ENCODE data around the gene TMEFF2. TPM values are rescaled to one million over a fixed set of nuclear protein-coding genes. Genes with fewer than 3 reads are reported as not detected.

The TMEFF2 gene
- total and polyA plus RNA-seq, 2 experiments from 2014 or later = 1.7 to 2.2 TPM

DNA sequence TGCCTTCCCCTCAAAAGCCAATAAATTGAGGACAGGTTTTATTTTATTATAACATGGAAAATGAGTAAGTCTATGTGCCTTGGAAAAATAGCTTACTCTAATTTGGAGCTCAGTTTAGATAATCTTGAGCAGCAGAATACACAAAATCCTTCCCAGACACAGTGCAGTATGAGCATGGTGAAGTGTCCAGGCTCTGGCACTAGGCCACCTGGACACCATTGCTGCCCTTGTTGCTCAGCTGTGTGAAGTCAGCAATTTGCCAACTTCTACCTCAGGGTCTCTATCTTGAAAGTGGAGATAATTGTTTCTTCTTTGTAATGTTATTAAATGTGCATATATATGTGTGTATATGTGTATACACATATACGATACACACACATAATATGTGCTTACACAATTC is 242.9 kb downstream of the TMEFF2 start (continued):
- TF ChIP-seq, protein P1, sequence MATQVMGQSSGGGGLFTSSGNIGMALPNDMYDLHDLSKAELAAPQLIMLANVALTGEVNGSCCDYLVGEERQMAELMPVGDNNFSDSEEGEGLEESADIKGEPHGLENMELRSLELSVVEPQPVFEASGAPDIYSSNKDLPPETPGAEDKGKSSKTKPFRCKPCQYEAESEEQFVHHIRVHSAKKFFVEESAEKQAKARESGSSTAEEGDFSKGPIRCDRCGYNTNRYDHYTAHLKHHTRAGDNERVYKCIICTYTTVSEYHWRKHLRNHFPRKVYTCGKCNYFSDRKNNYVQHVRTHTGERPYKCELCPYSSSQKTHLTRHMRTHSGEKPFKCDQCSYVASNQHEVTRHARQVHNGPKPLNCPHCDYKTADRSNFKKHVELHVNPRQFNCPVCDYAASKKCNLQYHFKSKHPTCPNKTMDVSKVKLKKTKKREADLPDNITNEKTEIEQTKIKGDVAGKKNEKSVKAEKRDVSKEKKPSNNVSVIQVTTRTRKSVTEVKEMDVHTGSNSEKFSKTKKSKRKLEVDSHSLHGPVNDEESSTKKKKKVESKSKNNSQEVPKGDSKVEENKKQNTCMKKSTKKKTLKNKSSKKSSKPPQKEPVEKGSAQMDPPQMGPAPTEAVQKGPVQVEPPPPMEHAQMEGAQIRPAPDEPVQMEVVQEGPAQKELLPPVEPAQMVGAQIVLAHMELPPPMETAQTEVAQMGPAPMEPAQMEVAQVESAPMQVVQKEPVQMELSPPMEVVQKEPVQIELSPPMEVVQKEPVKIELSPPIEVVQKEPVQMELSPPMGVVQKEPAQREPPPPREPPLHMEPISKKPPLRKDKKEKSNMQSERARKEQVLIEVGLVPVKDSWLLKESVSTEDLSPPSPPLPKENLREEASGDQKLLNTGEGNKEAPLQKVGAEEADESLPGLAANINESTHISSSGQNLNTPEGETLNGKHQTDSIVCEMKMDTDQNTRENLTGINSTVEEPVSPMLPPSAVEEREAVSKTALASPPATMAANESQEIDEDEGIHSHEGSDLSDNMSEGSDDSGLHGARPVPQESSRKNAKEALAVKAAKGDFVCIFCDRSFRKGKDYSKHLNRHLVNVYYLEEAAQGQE (IDR thresholded peaks at IDR 0.05; ENCODE audit: unreplicated experiment) = no peak

DNA sequence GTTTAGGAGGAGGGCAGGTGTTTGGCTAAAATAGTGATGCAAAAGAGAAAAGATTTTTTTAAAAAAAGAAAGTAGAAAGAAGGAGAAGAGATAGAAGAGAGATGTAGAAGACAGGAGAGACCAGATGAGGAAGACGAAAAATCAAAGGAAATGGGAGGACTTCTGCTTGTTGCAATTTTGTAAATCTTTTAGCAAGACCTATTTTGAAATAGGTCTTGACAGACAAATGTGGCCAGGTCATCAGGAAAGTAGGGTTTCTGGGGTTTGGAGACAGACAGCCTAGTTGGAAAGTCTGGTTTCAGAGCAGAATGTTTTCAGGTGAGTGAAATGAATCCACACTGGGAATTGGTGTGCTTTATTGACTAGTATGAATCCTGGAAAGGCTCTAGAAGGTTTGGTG is 243.4 kb downstream of the TMEFF2 start:
- H2AFZ ChIP-seq = no peak overlapping the region
- H3K4me1 ChIP-seq (ENCODE audit: insufficient read depth) = no peaks in the 10 kb centered on the region
- H4K20me1 ChIP-seq (replicated peaks; ENCODE audit: insufficient read depth) = no peaks in the 10 kb centered on the region
- peaks cover 1% of the 10 kb centered on the region for H3K27me3 Mint-ChIP-seq (ENCODE audit: insufficient read depth, low read depth, poor library complexity)
- H3F3A ChIP-seq (replicated peaks; ENCODE audit: low read depth) = no peaks in the 10 kb centered on the region
- no peaks in the 10 kb centered on the region for H3K9me2 ChIP-seq (ENCODE audit: insufficient read depth)
- H3K27ac Mint-ChIP-seq = no peak overlapping the region; the same call in 1 of the 2 replicates
- no peak overlapping the region for H3K27ac ChIP-seq (ENCODE audit: low read depth)
- no peaks in the 10 kb centered on the region for H3K79me2 ChIP-seq (replicated peaks; ENCODE audit: insufficient read depth)
- no peaks in the 10 kb centered on the region for H3K27me3 ChIP-seq (ENCODE audit: insufficient read depth)
- no peak overlapping the region for H3K4me3 ChIP-seq
- H3K36me3 Mint-ChIP-seq (ENCODE audit: low read depth) = no peaks in the 10 kb centered on the region
- no peak for ATAC-seq
- no peak overlapping the region for H3K4me3 Mint-ChIP-seq
- H3K4me2 ChIP-seq = no peak overlapping the region
- H3K36me3 ChIP-seq (ENCODE audit: insufficient read depth) = no peaks in the 10 kb centered on the region
- no peaks in the 10 kb centered on the region for H3K4me1 Mint-ChIP-seq
- no peaks in the 10 kb centered on the region for H3K9me3 Mint-ChIP-seq
- DNase-seq (ENCODE audit: low spot score) = no peak
- TF ChIP-seq CREB1 (CRISPR knock-in tag; IDR thresholded peaks at IDR 0.05; ENCODE audit: low read depth) (no peak), STAT1 (IDR thresholded peaks at IDR 0.05; ENCODE audit: unreplicated experiment) (no peak), ZNF331 (CRISPR knock-in tag; IDR thresholded peaks at IDR 0.05; ENCODE audit: low read depth) (no peak), ZNF114 (CRISPR knock-in tag; IDR thresholded peaks at IDR 0.05) (no peak)
- TF ChIP-seq, protein P2, sequence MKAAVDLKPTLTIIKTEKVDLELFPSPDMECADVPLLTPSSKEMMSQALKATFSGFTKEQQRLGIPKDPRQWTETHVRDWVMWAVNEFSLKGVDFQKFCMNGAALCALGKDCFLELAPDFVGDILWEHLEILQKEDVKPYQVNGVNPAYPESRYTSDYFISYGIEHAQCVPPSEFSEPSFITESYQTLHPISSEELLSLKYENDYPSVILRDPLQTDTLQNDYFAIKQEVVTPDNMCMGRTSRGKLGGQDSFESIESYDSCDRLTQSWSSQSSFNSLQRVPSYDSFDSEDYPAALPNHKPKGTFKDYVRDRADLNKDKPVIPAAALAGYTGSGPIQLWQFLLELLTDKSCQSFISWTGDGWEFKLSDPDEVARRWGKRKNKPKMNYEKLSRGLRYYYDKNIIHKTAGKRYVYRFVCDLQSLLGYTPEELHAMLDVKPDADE (IDR thresholded peaks at IDR 0.05) = no peak
- TF ChIP-seq, protein P1 (IDR thresholded peaks at IDR 0.05; ENCODE audit: unreplicated experiment) = no peak
- TF ChIP-seq, protein P3, sequence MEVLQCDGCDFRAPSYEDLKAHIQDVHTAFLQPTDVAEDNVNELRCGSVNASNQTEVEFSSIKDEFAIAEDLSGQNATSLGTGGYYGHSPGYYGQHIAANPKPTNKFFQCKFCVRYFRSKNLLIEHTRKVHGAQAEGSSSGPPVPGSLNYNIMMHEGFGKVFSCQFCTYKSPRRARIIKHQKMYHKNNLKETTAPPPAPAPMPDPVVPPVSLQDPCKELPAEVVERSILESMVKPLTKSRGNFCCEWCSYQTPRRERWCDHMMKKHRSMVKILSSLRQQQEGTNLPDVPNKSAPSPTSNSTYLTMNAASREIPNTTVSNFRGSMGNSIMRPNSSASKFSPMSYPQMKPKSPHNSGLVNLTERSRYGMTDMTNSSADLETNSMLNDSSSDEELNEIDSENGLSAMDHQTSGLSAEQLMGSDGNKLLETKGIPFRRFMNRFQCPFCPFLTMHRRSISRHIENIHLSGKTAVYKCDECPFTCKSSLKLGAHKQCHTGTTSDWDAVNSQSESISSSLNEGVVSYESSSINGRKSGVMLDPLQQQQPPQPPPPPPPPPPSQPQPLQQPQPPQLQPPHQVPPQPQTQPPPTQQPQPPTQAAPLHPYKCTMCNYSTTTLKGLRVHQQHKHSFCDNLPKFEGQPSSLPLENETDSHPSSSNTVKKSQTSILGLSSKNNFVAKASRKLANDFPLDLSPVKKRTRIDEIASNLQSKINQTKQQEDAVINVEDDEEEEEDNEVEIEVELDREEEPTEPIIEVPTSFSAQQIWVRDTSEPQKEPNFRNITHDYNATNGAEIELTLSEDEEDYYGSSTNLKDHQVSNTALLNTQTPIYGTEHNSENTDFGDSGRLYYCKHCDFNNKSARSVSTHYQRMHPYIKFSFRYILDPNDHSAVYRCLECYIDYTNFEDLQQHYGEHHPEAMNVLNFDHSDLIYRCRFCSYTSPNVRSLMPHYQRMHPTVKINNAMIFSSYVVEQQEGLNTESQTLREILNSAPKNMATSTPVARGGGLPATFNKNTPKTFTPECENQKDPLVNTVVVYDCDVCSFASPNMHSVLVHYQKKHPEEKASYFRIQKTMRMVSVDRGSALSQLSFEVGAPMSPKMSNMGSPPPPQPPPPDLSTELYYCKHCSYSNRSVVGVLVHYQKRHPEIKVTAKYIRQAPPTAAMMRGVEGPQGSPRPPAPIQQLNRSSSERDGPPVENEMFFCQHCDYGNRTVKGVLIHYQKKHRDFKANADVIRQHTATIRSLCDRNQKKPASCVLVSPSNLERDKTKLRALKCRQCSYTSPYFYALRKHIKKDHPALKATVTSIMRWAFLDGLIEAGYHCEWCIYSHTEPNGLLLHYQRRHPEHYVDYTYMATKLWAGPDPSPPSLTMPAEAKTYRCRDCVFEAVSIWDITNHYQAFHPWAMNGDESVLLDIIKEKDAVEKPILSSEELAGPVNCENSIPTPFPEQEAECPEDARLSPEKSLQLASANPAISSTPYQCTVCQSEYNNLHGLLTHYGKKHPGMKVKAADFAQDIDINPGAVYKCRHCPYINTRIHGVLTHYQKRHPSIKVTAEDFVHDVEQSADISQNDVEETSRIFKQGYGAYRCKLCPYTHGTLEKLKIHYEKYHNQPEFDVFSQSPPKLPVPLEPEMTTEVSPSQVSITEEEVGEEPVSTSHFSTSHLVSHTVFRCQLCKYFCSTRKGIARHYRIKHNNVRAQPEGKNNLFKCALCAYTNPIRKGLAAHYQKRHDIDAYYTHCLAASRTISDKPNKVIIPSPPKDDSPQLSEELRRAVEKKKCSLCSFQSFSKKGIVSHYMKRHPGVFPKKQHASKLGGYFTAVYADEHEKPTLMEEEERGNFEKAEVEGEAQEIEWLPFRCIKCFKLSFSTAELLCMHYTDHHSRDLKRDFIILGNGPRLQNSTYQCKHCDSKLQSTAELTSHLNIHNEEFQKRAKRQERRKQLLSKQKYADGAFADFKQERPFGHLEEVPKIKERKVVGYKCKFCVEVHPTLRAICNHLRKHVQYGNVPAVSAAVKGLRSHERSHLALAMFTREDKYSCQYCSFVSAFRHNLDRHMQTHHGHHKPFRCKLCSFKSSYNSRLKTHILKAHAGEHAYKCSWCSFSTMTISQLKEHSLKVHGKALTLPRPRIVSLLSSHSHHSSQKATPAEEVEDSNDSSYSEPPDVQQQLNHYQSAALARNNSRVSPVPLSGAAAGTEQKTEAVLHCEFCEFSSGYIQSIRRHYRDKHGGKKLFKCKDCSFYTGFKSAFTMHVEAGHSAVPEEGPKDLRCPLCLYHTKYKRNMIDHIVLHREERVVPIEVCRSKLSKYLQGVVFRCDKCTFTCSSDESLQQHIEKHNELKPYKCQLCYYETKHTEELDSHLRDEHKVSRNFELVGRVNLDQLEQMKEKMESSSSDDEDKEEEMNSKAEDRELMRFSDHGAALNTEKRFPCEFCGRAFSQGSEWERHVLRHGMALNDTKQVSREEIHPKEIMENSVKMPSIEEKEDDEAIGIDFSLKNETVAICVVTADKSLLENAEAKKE (CRISPR knock-in tag; IDR thresholded peaks at IDR 0.05) = no peak
- TF ChIP-seq, protein P4, sequence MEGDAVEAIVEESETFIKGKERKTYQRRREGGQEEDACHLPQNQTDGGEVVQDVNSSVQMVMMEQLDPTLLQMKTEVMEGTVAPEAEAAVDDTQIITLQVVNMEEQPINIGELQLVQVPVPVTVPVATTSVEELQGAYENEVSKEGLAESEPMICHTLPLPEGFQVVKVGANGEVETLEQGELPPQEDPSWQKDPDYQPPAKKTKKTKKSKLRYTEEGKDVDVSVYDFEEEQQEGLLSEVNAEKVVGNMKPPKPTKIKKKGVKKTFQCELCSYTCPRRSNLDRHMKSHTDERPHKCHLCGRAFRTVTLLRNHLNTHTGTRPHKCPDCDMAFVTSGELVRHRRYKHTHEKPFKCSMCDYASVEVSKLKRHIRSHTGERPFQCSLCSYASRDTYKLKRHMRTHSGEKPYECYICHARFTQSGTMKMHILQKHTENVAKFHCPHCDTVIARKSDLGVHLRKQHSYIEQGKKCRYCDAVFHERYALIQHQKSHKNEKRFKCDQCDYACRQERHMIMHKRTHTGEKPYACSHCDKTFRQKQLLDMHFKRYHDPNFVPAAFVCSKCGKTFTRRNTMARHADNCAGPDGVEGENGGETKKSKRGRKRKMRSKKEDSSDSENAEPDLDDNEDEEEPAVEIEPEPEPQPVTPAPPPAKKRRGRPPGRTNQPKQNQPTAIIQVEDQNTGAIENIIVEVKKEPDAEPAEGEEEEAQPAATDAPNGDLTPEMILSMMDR (conservative IDR thresholded peaks at IDR 0.05; ENCODE audit: low read depth in 2 of 2) = no peak
